CD14-positive monocyte (primary cell): Measurements from ENCODE around the gene BRD2. TPM values are rescaled to one million over a fixed set of nuclear protein-coding genes. Genes with fewer than 3 reads are reported as not detected.
A peak's percentile ranks its signal among the peaks of the same experiment; 100 is the strongest.

Experiments
- DNase-seq, 3 donors: peaks; one replicate each; pipeline ENCODE4 v3.0.0-alpha.2; 2011 to 2022
- H2AFZ ChIP-seq: 2 replicates; pipeline ENCODE4 v1.6.0; 2012; ENCODE audit warnings: mild to moderate bottlenecking, low read depth, low read length, inconsistent platforms; ENCODE audit not compliant: insufficient read depth, poor library complexity, severe bottlenecking
- H3K27ac ChIP-seq, 2 donors: 1 replicate in 1 of 2; 2 replicates in 1 of 2; pipeline ENCODE4 v1.5.1; 2012 to 2013; ENCODE audit warnings: low read length in 2 of 2, control low read depth in 1 of 2, inconsistent platforms in 1 of 2, low read depth in 1 of 2, mild to moderate bottlenecking in 1 of 2
- H3K27me3 ChIP-seq, 2 donors: one replicate each; pipeline versions ENCODE4 v1.6.0 to v1.6.1; 2011 to 2013; ENCODE audit warnings: low read length in 2 of 2; ENCODE audit not compliant: control insufficient read depth in 2 of 2, insufficient read depth in 2 of 2
- H3K36me3 ChIP-seq, 2 donors: replicated peaks in 1 of 2; 1 replicate in 1 of 2; 2 replicates in 1 of 2; pipeline versions ENCODE4 v1.5.1 to v1.6.1; 2012 to 2013; ENCODE audit warnings: low read length in 2 of 2, control low read depth in 1 of 2, inconsistent platforms in 1 of 2, mild to moderate bottlenecking in 1 of 2; ENCODE audit not compliant: insufficient read depth in 2 of 2, control insufficient read depth in 1 of 2
- H3K4me1 ChIP-seq, 2 donors: 1 replicate in 1 of 2; 2 replicates in 1 of 2; pipeline versions ENCODE4 v1.5.1 to v1.6.1; 2012 to 2013; ENCODE audit warnings: low read length in 2 of 2, control low read depth in 1 of 2, inconsistent platforms in 1 of 2, mild to moderate bottlenecking in 1 of 2, moderate library complexity in 1 of 2; ENCODE audit not compliant: insufficient read depth in 2 of 2, control insufficient read depth in 1 of 2
- H3K4me2 ChIP-seq: replicated peaks from 2 replicates; pipeline ENCODE3; 2012; ENCODE audit warnings: low read length, moderate library complexity, mild to moderate bottlenecking; ENCODE audit not compliant: poor library complexity, severe bottlenecking; ENCODE audit errors: extremely low read depth
- H3K4me3 ChIP-seq, 3 experiments: fragments of 200-600 bp in 1 of 3; sonication (generic) in 1 of 3; replicated peaks in 1 of 3; 1 replicate in 2 of 3; 2 replicates in 1 of 3; pipeline ENCODE4 v1.5.1; 2011 to 2013; ENCODE audit warnings: low read length in 3 of 3, mild to moderate bottlenecking in 3 of 3, control low read depth in 2 of 3, low read depth in 2 of 3, inconsistent platforms in 1 of 3, moderate library complexity in 1 of 3
- H3K79me2 ChIP-seq: 2 replicates; pipeline ENCODE4 v1.6.0; 2012; ENCODE audit warnings: mild to moderate bottlenecking, control low read depth, inconsistent platforms, low read length, moderate library complexity; ENCODE audit not compliant: insufficient read depth
- H3K9ac ChIP-seq: 2 replicates; pipeline ENCODE4 v1.6.0; 2017; ENCODE audit warnings: low read length, mild to moderate bottlenecking; ENCODE audit not compliant: insufficient read depth, poor library complexity, severe bottlenecking
- H3K9me3 ChIP-seq, 2 donors: replicated peaks in 1 of 2; 1 replicate in 1 of 2; 2 replicates in 1 of 2; pipeline versions ENCODE4 v1.5.1 to v1.6.1; 2012 to 2013; ENCODE audit warnings: low read length in 2 of 2, control low read depth in 1 of 2; ENCODE audit not compliant: control insufficient read depth in 1 of 2, insufficient read depth in 1 of 2
- H4K20me1 ChIP-seq: 2 replicates; pipeline ENCODE4 v1.6.0; 2012; ENCODE audit warnings: mild to moderate bottlenecking, low read length, control low read depth, moderate library complexity; ENCODE audit not compliant: insufficient read depth
- H3K27ac Mint-ChIP-seq, 7 donors: one replicate each; pipeline ENCODE4 v1.8.0; 2020; ENCODE audit warnings: mild to moderate bottlenecking in 7 of 7, mixed read lengths in 7 of 7, moderate library complexity in 6 of 7, inconsistent platforms in 2 of 7
- H3K27me3 Mint-ChIP-seq, 3 donors: one replicate each; pipeline ENCODE4 v1.8.0; 2021 to 2022; ENCODE audit warnings: low read depth in 3 of 3, mild to moderate bottlenecking in 3 of 3, mixed read lengths in 3 of 3, moderate library complexity in 3 of 3, inconsistent platforms in 1 of 3
- H3K36me3 Mint-ChIP-seq, 2 donors: one replicate each; pipeline ENCODE4 v1.8.0; 2020; ENCODE audit warnings: mixed read lengths in 2 of 2, inconsistent platforms in 1 of 2, mild to moderate bottlenecking in 1 of 2
- H3K4me1 Mint-ChIP-seq: one replicate; pipeline ENCODE4 v1.8.0; 2020; ENCODE audit warnings: mild to moderate bottlenecking, mixed read lengths
- H3K4me3 Mint-ChIP-seq, 2 donors: one replicate each; pipeline ENCODE4 v1.8.0; 2020; ENCODE audit warnings: mild to moderate bottlenecking in 2 of 2, mixed read lengths in 2 of 2, moderate library complexity in 1 of 2
- H3K9me3 Mint-ChIP-seq, 7 donors: one replicate each; pipeline ENCODE4 v1.8.0; 2020 to 2022; ENCODE audit warnings: mixed read lengths in 7 of 7, mild to moderate bottlenecking in 6 of 7, moderate library complexity in 6 of 7, inconsistent platforms in 2 of 7
- CTCF ChIP-seq: fragments of 200-600 bp; IDR thresholded peaks from one replicate; pipeline ENCODE4 v1.8.0; 2022; ENCODE audit warnings: antibody characterized with exemption, mild to moderate bottlenecking
- WGBS: methylation state at CpG from one replicate; pipeline ENCODE4 v1.1.5; 2013; ENCODE audit warnings: missing lambda C conversion rate; ENCODE audit not compliant: insufficient coverage; 5-methylcytosine and 5-hydroxymethylcytosine counted together
- intact Hi-C, 2 donors: fragments of 100-400 bp; cut with micrococcal nuclease; formaldehyde crosslinking; loops; one replicate each; pipeline versions ENCODE4 v1.15.0 to v1.15.1; 2023
- polyA plus RNA-seq, 3 donors: library from polyadenylated mRNA; depleted of rRNA in 1 of 3; unstranded in 2 of 3; stranded (reverse) in 1 of 3; fragments of 300-500 nt in 2 of 3; fragments of >200 nt in 1 of 3; fragmentation: Illumina TruSeq in 2 of 3; gene quantifications; 1 replicate in 2 of 3; 2 replicates in 1 of 3; pipeline ENCODE4 v1.2.3, GENCODE V29; 2012 to 2021

The BRD2 gene
- polyA plus RNA-seq, 3 donors, result 9.6 to 475 (median 21.7) TPM

- Histone ChIP-seq H3K4me2 (no peak overlapping the region), H3K27me3 (no peaks in the 10 kb centered on the region), H3K4me3 (no peak overlapping the region), H3K36me3 (peaks cover 25 to 30% of the 10 kb centered on the region in 2 donors), H3K27ac (no peak overlapping the region), H4K20me1 (peaks cover 20% of the 10 kb centered on the region), H3K4me1 (peaks cover 48 to 54% of the 10 kb centered on the region in 2 donors), H2AFZ (no peak overlapping the region), H3K9ac (no peak overlapping the region), H3K9me3 (no peaks in the 10 kb centered on the region), H3K79me2 (peaks cover 17% of the 10 kb centered on the region)
- Mint-ChIP-seq H3K27ac (peak overlapping the region in 1 of 7 donors; percentile 33), H3K36me3 (peaks cover 39 to 43% of the 10 kb centered on the region in 2 donors), H3K27me3 (peaks cover 0 to 1% (median 1%) of the 10 kb centered on the region in 3 donors), H3K4me1 (peaks cover 62% of the 10 kb centered on the region), H3K4me3 (no peak overlapping the region), H3K9me3 (peaks cover 0 to 1% (median 0%) of the 10 kb centered on the region in 7 donors)
- TF ChIP-seq CTCF, result no peak
- WGBS, result 97% methylated on average over 4 of the region's 7 CpGs
- DNase-seq, result no peak
- intact Hi-C loops, result loop anchor here (5.0 to 10.0 kb wide), 4 partner anchors 40 to 313 kb away; no protein-coding TSS in a partner anchor
Observed at GRCh38 chr6:32932132-32932868, 36.1 kb upstream of the BRD2 start.

GRCh38 chr6:32933661-32934085, 34.7 kb upstream of the BRD2 start:
- Histone ChIP-seq H3K27me3 (no peaks in the 10 kb centered on the region), H3K27ac (peak overlapping the region in 1 of 2 donors; percentile 5), H3K4me2 (no peak overlapping the region), H3K4me3 (no peak overlapping the region), H3K79me2 (peaks cover 27% of the 10 kb centered on the region), H3K36me3 (peaks cover 34 to 37% of the 10 kb centered on the region in 2 donors), H2AFZ (no peak overlapping the region), H4K20me1 (peaks cover 20% of the 10 kb centered on the region), H3K4me1 (peaks cover 61 to 68% of the 10 kb centered on the region in 2 donors), H3K9me3 (no peaks in the 10 kb centered on the region), H3K9ac (no peak overlapping the region)
- no CpG with 5 or more reads among the region's 3 CpGs for WGBS
- Mint-ChIP-seq H3K4me3 (no peak overlapping the region), H3K27ac (peak overlapping the region in 5 of 7 donors; percentile 22 to 79 (median 37)), H3K27me3 (peaks cover 0 to 1% (median 1%) of the 10 kb centered on the region in 3 donors), H3K9me3 (no peaks in the 10 kb centered on the region), H3K36me3 (peaks cover 53 to 55% of the 10 kb centered on the region in 2 donors), H3K4me1 (peaks cover 75% of the 10 kb centered on the region)
- intact Hi-C loops, result loop anchor here (5.0 to 10.0 kb wide), 4 partner anchors 39 to 311 kb away; no protein-coding TSS in a partner anchor
- peak; percentile 88 for TF ChIP-seq CTCF
- DNase-seq, result peak; percentile 58 to 78 (median 76)
